ACHN (cell line): ENCODE results near the gene SULT2B1.
"Not testable (repeated sequence)": the region's sequence is repeated elsewhere in the genome, so short reads cannot be mapped to it uniquely, and the experiment has no call there.

Experiments
- DNase-seq: peaks from one replicate; pipeline ENCODE4 v3.0.0-alpha.2; 2015
- in situ Hi-C: cut with HindIII; loops from 2 replicates; pipeline ENCODE4 v1.10.0; 2017; ENCODE audit warnings: low sequenced_read_pairs, low pct_ligation_motif_present, low pct_unique_long_range_greater_than_20kb

Gene SULT2B1

DNA sequence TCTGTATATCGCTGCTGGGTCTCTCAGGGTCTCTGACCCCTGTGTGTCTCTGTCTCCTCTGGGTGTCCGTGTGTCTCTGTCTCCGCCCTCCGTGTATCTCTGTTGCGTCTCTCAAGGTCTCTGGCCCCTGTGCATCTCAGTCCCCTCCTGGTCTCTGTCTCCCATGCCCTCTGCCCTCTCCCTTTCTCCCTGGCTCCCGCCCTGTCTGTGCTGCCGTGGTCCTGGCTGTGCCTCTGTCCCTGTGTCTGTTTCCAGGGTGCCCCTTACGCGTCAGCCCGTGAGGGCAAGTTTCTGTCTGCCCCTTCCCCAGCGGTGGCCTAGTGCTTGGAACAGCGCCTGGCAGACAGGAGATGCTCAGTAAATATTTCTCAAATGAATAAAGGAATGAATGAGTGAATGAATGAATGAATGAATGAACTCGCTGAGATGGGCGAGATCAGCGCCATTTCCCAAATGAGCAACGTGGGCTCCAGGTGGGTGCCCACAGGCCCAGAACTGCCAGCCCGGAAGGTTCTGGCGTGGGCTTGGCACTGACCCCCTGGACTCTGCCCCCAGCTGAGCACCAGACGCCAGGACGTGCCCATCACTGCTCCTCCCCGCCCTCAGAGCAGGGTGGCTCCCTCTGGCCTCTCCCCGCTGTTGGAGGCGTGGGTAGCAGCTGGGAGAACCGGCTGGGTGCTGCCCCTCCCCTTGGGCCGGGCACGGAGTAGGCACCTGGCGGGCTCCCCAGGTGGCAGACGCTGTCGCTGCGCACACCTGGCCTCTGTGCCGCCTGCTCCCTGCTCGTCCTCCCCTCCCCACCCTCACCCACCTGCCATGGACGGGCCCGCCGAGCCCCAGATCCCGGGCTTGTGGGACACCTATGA is at the start of gene SULT2B1:
TSS of gene SULT2B1 (plus strand) at position 736 of the 866 bp plus-strand sequence. CDS start at position 817, 81 bp downstream.
- DNase-seq: no peak
- in situ Hi-C loops: no loop called here

- no peak for DNase-seq
- in situ Hi-C loops: no loop called here
Measured at GRCh38 chr19:48502350-48503018, 49.5 kb upstream of the SULT2B1 start.

GRCh38 chr19:48506138-48506733 is 45.7 kb upstream of the SULT2B1 start:
- peak; percentile 67 for DNase-seq
- in situ Hi-C loops: no loop called here

DNA sequence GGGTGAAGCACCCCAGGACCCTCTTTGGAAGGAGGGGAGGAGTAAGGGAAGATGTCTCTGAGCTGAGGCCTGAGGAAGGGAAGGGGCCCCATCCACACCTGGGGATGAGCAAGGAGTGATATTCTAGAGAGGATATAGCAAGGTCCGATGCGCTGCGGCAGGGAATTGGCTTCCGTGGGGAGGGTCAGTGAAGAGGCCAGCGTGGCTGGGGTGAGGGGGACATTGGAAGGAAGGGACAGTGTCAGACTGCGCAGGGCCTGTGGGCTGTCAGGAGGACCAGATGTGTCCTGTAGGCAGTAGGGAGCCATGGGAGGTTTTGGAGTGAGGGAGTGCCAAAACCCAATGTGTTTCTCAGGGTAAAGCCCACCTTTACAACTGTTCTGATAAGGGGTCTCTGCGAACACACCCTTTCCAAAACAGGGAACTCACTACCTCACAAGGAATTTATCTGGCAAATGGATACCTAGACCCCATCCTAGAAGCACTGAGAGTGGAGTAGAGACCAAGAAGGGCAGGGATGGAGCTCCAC is 44.0 kb upstream of the SULT2B1 start:
- in situ Hi-C loops: no loop called here
- no peak for DNase-seq

DNA sequence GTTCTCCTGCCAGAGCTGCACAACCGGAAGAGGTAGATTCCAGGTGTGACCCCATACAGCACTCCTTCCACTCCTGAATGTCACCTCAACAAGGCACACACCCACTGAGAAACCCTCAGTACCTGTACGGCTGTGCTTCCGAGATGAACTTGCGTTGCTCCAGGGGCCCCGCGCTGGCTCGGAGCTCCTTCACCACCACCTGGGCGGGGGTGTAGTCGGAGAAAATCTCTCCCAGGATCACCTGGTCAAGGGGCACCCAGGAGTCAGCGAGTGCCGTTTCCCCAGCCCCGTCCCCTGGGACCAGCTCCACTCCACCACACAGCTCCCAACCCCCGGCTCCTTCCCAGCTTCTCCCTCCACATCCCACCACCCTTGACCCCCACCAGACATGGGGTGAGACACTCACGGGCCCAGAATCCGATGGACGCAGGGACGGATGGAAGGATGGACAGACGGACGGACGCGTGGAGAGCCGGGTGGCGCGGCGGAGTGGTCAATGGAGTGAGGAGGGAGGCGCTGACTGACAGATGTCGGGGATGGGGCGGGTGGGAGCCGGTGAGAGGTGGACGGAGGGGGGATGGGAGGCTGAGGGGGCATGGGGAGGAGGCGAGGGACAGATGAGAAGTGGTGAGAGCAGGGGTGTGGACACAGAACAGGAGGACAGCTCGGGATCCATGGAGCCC is 43.1 kb upstream of the SULT2B1 start:
- DNase-seq: no peak
- in situ Hi-C loops: no loop called here

GRCh38 chr19:48509467-48510194 is 42.3 kb upstream of the SULT2B1 start:
- no peak for DNase-seq
- in situ Hi-C loops: no loop called here

- in situ Hi-C loops: no loop called here
- DNase-seq: peak; percentile 42
Measured at GRCh38 chr19:48510421-48511268, 41.3 kb upstream of the SULT2B1 start.

- DNase-seq: no peak
- in situ Hi-C loops: no loop called here
Measured at GRCh38 chr19:48511321-48511731, 40.6 kb upstream of the SULT2B1 start.

DNA sequence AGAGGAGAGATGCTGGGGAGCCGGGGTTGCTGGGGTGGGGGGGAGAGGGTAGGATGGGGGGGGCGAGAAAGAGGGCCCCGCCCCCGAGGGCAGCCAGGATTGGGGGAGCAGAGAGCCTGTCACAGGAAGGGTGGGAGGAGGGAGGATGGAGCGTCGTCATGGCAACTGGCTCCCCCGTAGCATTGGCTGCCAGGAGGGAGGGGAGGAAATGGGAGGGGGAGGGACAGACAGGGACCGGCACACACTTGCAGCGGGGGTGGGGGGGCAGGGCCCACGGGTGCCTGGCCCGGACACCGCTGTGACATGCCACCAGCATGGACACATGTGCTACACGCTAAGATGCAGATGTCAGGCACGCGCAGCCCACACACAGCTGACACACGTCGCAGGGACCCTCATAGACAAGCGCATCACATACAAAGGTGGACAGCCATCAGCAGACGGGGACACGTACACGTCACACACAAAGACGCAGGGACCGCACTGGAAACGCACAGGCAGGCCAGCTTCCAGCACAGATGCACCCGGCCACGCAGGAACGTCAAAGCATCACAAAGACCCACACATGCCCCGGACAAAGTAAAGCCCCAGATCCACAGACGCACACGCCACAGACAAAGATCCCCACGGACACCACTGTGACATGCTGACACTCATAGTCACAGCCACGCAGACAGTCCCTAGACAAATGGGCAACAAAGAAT is 40.0 kb upstream of the SULT2B1 start, which contains the start of gene LMTK3:
TSS of gene LMTK3 (minus strand) at position 36 of the 704 bp plus-strand sequence. CDS start 259 bp downstream, outside the sequence.
- DNase-seq: no peak
- in situ Hi-C loops: no loop called here

DNA sequence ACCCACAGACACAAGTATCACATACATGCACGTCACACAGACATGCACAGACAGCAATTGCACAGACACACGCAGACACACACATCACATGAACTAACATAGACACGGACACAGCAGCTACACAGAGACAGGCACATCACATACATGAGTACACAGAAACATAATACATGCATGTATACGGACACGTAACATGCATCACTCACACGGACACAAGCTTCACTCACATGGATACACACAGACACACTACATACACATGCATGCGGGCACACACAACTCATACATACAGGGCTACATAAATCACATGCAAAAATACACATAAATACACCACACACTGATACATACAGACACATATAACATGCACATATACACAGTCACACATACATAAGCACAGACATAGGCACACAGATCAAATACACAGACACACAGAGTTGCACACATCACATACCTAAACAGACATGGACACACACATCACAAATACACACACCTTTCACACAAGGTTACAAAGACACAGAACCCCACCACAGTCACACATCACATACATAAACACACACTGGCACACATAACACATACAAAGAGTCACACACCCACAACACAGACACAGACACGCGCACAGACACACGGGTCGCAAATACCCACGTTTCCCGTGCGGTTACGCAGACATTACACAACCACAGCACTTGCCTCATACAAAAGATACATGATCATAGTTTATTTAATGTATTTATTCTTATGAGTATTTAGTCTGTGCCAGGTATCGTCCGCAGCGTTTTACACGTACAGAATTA is 39.3 kb upstream of the SULT2B1 start:
- no peak for DNase-seq
- in situ Hi-C loops: no loop called here

- peak; percentile 77 for DNase-seq
- in situ Hi-C loops: no loop called here
Measured at GRCh38 chr19:48513289-48514122, 38.5 kb upstream of the SULT2B1 start.

DNA sequence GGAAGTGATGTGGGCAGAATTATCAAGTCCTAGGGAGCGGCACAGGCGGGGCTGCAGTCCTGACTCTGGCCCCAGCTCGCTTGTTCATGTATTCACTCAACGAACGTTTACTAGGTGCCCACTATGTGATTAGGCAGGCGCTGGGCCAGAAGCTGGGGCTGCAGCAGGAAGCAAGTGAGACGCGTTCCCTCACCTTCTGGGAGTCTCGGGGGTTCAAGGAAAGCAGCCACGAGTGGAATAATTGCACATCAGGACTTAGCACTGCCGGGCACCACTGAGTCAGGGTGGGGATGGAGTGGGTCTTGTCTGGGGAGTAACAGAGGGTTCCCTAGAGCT is 37.9 kb upstream of the SULT2B1 start:
- in situ Hi-C loops: no loop called here
- DNase-seq: no peak

- in situ Hi-C loops: no loop called here
Measured at GRCh38 chr19:48516536-48516935, 35.4 kb upstream of the SULT2B1 start.

DNA sequence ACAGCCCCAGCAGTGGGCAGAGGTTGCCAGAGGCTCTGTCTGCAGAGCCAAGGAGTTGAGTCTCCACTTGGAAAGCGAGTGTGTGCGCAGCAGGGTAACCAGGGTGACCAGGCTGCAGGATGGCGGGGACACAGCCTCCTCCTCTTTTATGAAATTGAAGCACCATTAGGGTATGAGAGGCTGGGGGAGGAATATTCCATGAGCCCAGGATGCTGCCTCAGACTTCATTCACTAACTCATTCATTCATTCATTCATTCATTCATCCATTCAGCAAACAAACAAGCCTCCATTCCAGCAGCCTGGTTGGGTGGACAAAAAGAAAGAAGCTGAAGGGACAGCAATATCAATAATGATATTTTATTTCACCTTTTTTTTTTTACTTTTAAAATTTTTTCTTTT is 33.8 kb upstream of the SULT2B1 start:
- in situ Hi-C loops: no loop called here
- no peak for DNase-seq

More at GRCh38 chr19:48516536-48516935, 35.4 kb upstream of the SULT2B1 start:
- no peak for DNase-seq

GRCh38 chr19:48519426-48519825 is 32.5 kb upstream of the SULT2B1 start:
- DNase-seq, in situ Hi-C loops: not testable (repeated sequence)
